ENCODE results near the gene RCOR2. TPM values are rescaled to one million over a fixed set of nuclear protein-coding genes. Genes with fewer than 3 reads are reported as not detected.

Gene RCOR2
- total and polyA plus RNA-seq, 2 of the 4 experiments (the other 2 are of a cell fraction) = 0.90 to 2.0 TPM

GRCh38 chr11:63893355-63893754 is 23.6 kb downstream of the RCOR2 start:
- Histone ChIP-seq H3K4me2 (ENCODE audit: low read depth, low read length) (no peak overlapping the region), H3K9me3 (ENCODE audit: control insufficient read depth, insufficient read depth, low read length) (no peaks in the 10 kb centered on the region), H2BK5ac (ENCODE audit: low read depth, low read length, poor library complexity, severe bottlenecking) (no peak overlapping the region), H3K27me3 (ENCODE audit: control insufficient read depth, insufficient read depth, low read length) (no peaks in the 10 kb centered on the region), H2AFZ (replicated peaks; ENCODE audit: low read length, poor library complexity) (no peak overlapping the region), H3K56ac (ENCODE audit: extremely low read depth, insufficient read depth, low read length) (no peak overlapping the region), H4K91ac (ENCODE audit: insufficient read depth, low read depth, low read length) (no peak overlapping the region), H2AK9ac (replicated peaks; ENCODE audit: low read depth, low read length, poor library complexity) (no peak overlapping the region), H3K4me1 (ENCODE audit: control insufficient read depth, insufficient read depth, low read length) (peaks cover 2% of the 10 kb centered on the region), H3K14ac (replicated peaks; ENCODE audit: low read depth, low read length) (no peak overlapping the region), H2BK15ac (ENCODE audit: low read depth, low read length) (no peak overlapping the region), H3K79me1 (ENCODE audit: low read depth in 1 of 2, low read length in 2 of 2) (peaks cover 31 to 77% of the 10 kb centered on the region in 2 experiments), H3K9me1 (ENCODE audit: insufficient read depth, low read length) (peaks cover 22% of the 10 kb centered on the region), H3K36me3 (ENCODE audit: control insufficient read depth, insufficient read depth, low read length) (peaks cover 25% of the 10 kb centered on the region), H2BK20ac (ENCODE audit: low read depth, low read length) (no peak overlapping the region), H3K9ac (ENCODE audit: low read depth, low read length) (no peak overlapping the region), H3K4ac (ENCODE audit: low read depth, low read length) (no peak overlapping the region), H4K5ac (ENCODE audit: low read depth, low read length) (no peak overlapping the region), H3K18ac (ENCODE audit: low read depth, low read length) (no peak overlapping the region), H4K8ac (ENCODE audit: low read depth in 2 of 2, low read length in 2 of 2) (no peak overlapping the region), H2BK120ac (ENCODE audit: low read depth, low read length) (no peak overlapping the region), H4K20me1 (ENCODE audit: insufficient read depth, low read length) (peaks cover 59% of the 10 kb centered on the region), H3K23ac (ENCODE audit: low read depth, low read length) (no peak overlapping the region), H3K27ac (ENCODE audit: insufficient read depth, low read length) (no peak overlapping the region), H3K4me3 (ENCODE audit: insufficient read depth, low read depth, low read length) (no peak overlapping the region), H2AK5ac (ENCODE audit: low read depth, low read length) (no peak overlapping the region)
- BruUV-seq (replicated peaks) = no TSS peak
- POLR2A ChIA-PET (ENCODE audit: unreplicated experiment) = no interaction called here
- in situ Hi-C loops (cut with MboI; ENCODE audit: low sequenced_read_pairs) = no loop called here
- WGBS, 2 experiments (ENCODE audit: extremely low coverage in 2 of 2, insufficient read length in 1 of 2) = no CpG with 5 or more reads among the region's 6 CpGs
- TF ChIP-seq FOS (IDR thresholded peaks at IDR 0.05; ENCODE audit: low read depth, low read length) (no peak), USF2 (IDR thresholded peaks at IDR 0.05; ENCODE audit: low read depth, low read length) (no peak), MAZ (IDR thresholded peaks at IDR 0.05; ENCODE audit: borderline replicate concordance, low read depth, low read length) (no peak), CEBPB (IDR thresholded peaks at IDR 0.05; ENCODE audit: low read depth, low read length) (no peak), CTCF (conservative IDR thresholded peaks at IDR 0.05; ENCODE audit: low read depth, low read length) (no peak), BHLHE40 (IDR thresholded peaks at IDR 0.05; ENCODE audit: low read depth, low read length) (no peak), RFX5 (IDR thresholded peaks at IDR 0.05; ENCODE audit: low read depth, low read length) (no peak), MXI1 (IDR thresholded peaks at IDR 0.05; ENCODE audit: borderline replicate concordance, low read depth, low read length) (no peak), NFE2L2 (IDR thresholded peaks at IDR 0.05; ENCODE audit: low read depth, low read length) (no peak), ELK1 (IDR thresholded peaks at IDR 0.05; ENCODE audit: borderline replicate concordance, low read depth, low read length) (no peak), SMC3 (IDR thresholded peaks at IDR 0.05; ENCODE audit: low read depth, low read length) (no peak), CHD1 (IDR thresholded peaks at IDR 0.05; ENCODE audit: low read depth, low read length) (no peak), RCOR1 (IDR thresholded peaks at IDR 0.05; ENCODE audit: insufficient replicate concordance, low read length) (no peak)
- intact Hi-C loops (cut with micrococcal nuclease) = no loop called here
- ATAC-seq (ENCODE audit: low read depth) (no peak), DNase-seq (no peak)
- dilution Hi-C loops (cut with HindIII; ENCODE audit: low sequenced_read_pairs, unreplicated experiment) = no loop called here
- CTCF ChIA-PET = interaction anchor here (0.7 kb wide), 1 partner anchor 52 kb away, joined by 4 read pairs; no protein-coding TSS in a partner anchor
